CD4-positive, CD25-positive, alpha-beta regulatory T cell (primary cell): ENCODE data around the gene NTN4. TPM values are rescaled to one million over a fixed set of nuclear protein-coding genes. Genes with fewer than 3 reads are reported as not detected.
"Not testable (repeated sequence)": the region's sequence is repeated elsewhere in the genome, so short reads cannot be mapped to it uniquely, and the experiment has no call there.

Experiments
- ATAC-seq, 2 donors: fragments of 150-1000 bp; cut with Tn5 transposase; one replicate each; pipeline ENCODE4 v1.10.0; 2021; ENCODE audit warnings: low read depth in 2 of 2, moderate number of reproducible peaks in 2 of 2, moderate library complexity in 1 of 2
- DNase-seq, 3 donors: peaks; one replicate each; pipeline versions ENCODE4 v3.0.0 to v3.0.0-alpha.2; 2012 to 2022; ENCODE audit warnings: mixed read lengths in 1 of 3
- H3K27ac ChIP-seq: one replicate; pipeline ENCODE4 v1.7.0; 2013; ENCODE audit warnings: mild to moderate bottlenecking, low read length; ENCODE audit not compliant: insufficient read depth, poor library complexity, severe bottlenecking
- H3K27me3 ChIP-seq: one replicate; pipeline ENCODE4 v1.7.0; 2013; ENCODE audit warnings: low read length; ENCODE audit not compliant: control insufficient read depth, insufficient read depth
- H3K36me3 ChIP-seq: one replicate; pipeline ENCODE4 v1.7.0; 2013; ENCODE audit warnings: mild to moderate bottlenecking, low read length, moderate library complexity; ENCODE audit not compliant: control insufficient read depth, insufficient read depth
- H3K4me1 ChIP-seq: 2 replicates; pipeline ENCODE4 v1.7.0; 2013; ENCODE audit warnings: mild to moderate bottlenecking, low read length; ENCODE audit not compliant: insufficient read depth, control insufficient read depth, poor library complexity, severe bottlenecking
- H3K4me3 ChIP-seq: one replicate; pipeline ENCODE4 v1.7.0; 2013; ENCODE audit warnings: low read depth, mild to moderate bottlenecking, low read length, moderate library complexity
- H3K9me3 ChIP-seq, 2 experiments: 1 replicate in 1 of 2; 2 replicates in 1 of 2; pipeline ENCODE4 v1.7.0; 2013; ENCODE audit warnings: low read length in 2 of 2, mild to moderate bottlenecking in 1 of 2, moderate library complexity in 1 of 2; ENCODE audit not compliant: control insufficient read depth in 2 of 2
- H3K27ac Mint-ChIP-seq, 3 donors: one replicate each; pipeline ENCODE4 v1.8.0; 2020 to 2022; ENCODE audit warnings: mild to moderate bottlenecking in 3 of 3, mixed read lengths in 3 of 3, moderate library complexity in 2 of 3
- H3K27me3 Mint-ChIP-seq: one replicate; pipeline ENCODE4 v1.8.0; 2022; ENCODE audit warnings: mild to moderate bottlenecking, mixed read lengths
- H3K36me3 Mint-ChIP-seq: one replicate; pipeline ENCODE4 v1.8.0; 2020; ENCODE audit warnings: mixed read lengths
- H3K4me1 Mint-ChIP-seq, 4 donors: one replicate each; pipeline ENCODE4 v1.8.0; 2020 to 2022; ENCODE audit warnings: mixed read lengths in 4 of 4, mild to moderate bottlenecking in 1 of 4
- H3K4me3 Mint-ChIP-seq, 4 donors: one replicate each; pipeline ENCODE4 v1.8.0; 2020 to 2022; ENCODE audit warnings: mild to moderate bottlenecking in 4 of 4, mixed read lengths in 4 of 4, moderate library complexity in 3 of 4
- H3K9me3 Mint-ChIP-seq, 7 donors: one replicate each; pipeline ENCODE4 v1.8.0; 2020 to 2022; ENCODE audit warnings: mixed read lengths in 7 of 7, mild to moderate bottlenecking in 3 of 7, moderate library complexity in 2 of 7
- polyA plus RNA-seq, 4 donors: library from polyadenylated mRNA; unstranded; fragments of 300-500 nt; fragmentation: Illumina TruSeq; gene quantifications; one replicate each; pipeline ENCODE4 v1.2.3, GENCODE V29; 2021
- total RNA-seq: library from RNA; stranded (reverse); gene quantifications from one replicate; pipeline ENCODE4 v1.2.3, GENCODE V29; 2022

Gene NTN4
- total and polyA plus RNA-seq, 5 donors from 2014 or later: 0.16 TPM; not detected in 4

DNA sequence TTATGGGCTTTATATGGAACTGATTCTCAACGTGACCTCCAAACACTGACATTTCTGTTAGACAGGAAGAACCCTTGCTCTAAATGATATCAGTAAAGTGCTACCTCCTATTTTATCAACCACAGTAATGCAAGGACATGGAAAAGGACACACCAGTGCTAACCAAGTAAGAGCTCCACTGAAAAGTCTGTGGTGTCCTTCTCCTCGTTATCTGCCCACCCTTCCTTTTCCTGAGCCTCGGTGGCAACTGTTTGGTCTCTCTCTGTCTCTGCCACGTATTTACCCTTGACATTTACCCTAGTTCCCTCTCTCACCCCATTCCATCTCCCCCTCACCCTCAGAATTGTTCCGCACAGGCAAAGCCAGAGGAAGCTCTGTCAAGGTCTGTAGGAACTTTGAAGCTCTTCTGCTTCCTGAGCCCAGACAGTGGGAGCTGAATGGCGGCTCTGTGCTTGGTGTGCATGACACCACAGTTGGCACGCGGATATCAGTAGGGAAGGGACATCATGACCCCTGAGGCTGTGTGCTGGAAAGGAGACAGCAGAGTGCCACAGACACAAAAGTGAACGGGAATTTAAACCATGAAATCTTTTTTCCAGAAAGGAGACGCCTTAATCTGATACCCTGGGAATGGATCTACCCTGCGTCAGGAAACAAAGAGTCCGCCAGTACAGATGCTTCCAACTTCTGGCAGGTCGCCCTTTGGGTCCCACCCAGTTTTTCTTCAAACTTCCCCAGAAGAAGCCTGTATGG is 50.8 kb downstream of the NTN4 start:
- H3K27me3 Mint-ChIP-seq: peaks cover 15% of the 10 kb centered on the region
- ATAC-seq (no peak), DNase-seq (no peak)
- Histone ChIP-seq H3K9me3 (no peaks in the 10 kb centered on the region), H3K27ac (no peak overlapping the region), H3K4me1 (no peaks in the 10 kb centered on the region), H3K4me3 (no peak overlapping the region), H3K27me3 (peaks cover 3% of the 10 kb centered on the region), H3K36me3 (no peaks in the 10 kb centered on the region)
- no peak overlapping the region for H3K4me3 Mint-ChIP-seq
- H3K9me3 Mint-ChIP-seq: peaks cover 0 to under 1% (median 0%) of the 10 kb centered on the region in 7 donors
- no peaks in the 10 kb centered on the region for H3K4me1 Mint-ChIP-seq
- H3K27ac Mint-ChIP-seq: no peak overlapping the region
- H3K36me3 Mint-ChIP-seq: no peaks in the 10 kb centered on the region

DNA sequence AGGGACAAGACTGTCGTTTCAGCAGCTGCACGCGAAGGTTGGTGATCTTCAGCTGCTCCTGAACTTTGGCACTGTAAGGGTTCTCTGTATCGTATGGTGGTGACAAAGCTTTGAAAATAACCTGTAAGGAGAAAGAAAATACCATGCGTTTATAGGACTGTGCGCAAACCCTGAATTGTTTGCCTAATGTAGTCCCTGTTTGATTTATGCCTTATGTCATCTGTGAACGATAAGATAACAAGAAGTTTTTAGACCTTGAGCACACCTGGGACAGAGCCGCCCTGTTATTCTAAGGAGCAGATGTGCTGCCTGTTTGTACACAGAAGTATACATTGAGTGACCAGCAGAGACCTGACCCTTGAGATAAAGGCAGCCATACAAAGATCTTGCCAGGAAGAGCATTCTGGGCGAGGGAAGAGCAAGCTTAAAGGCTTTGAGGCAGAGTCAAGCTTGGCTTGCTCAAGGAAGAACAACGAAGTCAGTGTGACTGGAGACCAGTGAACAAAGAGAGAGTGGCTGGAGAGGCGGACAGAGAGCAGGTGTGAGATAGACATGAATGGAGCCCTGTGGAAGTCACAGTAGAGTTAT is 52.4 kb downstream of the NTN4 start:
- no peak overlapping the region for H3K27ac ChIP-seq
- ATAC-seq: no peak
- H3K4me1 Mint-ChIP-seq: no peaks in the 10 kb centered on the region
- H3K36me3 Mint-ChIP-seq: no peaks in the 10 kb centered on the region
- H3K4me3 ChIP-seq: no peak overlapping the region
- H3K36me3 ChIP-seq: no peaks in the 10 kb centered on the region
- H3K27me3 Mint-ChIP-seq: peaks cover 11% of the 10 kb centered on the region
- H3K9me3 Mint-ChIP-seq: no peaks in the 10 kb centered on the region
- H3K9me3 ChIP-seq: no peaks in the 10 kb centered on the region
- peaks cover 3% of the 10 kb centered on the region for H3K27me3 ChIP-seq
- H3K27ac Mint-ChIP-seq: no peak overlapping the region
- no peak overlapping the region for H3K4me3 Mint-ChIP-seq
- DNase-seq: no peak
- H3K4me1 ChIP-seq: no peaks in the 10 kb centered on the region

DNA sequence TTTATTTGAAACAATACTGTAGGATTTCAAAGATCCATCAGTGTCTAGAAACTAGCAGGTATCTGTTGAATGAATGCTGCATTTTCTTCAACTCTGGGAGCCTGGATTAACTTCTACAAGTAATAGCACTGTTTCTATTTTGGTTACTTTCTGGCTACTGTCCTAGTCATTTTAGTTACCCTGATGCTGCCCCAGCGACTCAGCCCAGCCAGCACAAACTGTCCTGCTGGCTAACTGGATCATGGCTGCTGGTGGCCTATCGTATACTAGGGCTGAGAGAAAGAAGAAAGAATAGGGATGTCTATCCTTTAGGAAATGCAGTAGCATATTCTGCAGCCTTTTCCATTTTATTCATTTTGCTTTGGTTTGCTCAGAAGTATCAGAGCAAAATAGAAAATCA is 53.9 kb downstream of the NTN4 start:
- ATAC-seq: no peak
- H3K27me3 Mint-ChIP-seq: peaks cover 10% of the 10 kb centered on the region
- no peaks in the 10 kb centered on the region for H3K4me1 ChIP-seq
- H3K27ac ChIP-seq: no peak overlapping the region
- H3K9me3 ChIP-seq: no peaks in the 10 kb centered on the region
- H3K4me1 Mint-ChIP-seq: no peaks in the 10 kb centered on the region
- H3K9me3 Mint-ChIP-seq: peaks cover 0 to under 1% (median 0%) of the 10 kb centered on the region in 7 donors
- no peaks in the 10 kb centered on the region for H3K36me3 ChIP-seq
- no peak overlapping the region for H3K27ac Mint-ChIP-seq
- peaks cover 3% of the 10 kb centered on the region for H3K27me3 ChIP-seq
- no peak for DNase-seq
- H3K4me3 Mint-ChIP-seq: no peak overlapping the region
- H3K36me3 Mint-ChIP-seq: no peaks in the 10 kb centered on the region
- no peak overlapping the region for H3K4me3 ChIP-seq

DNA sequence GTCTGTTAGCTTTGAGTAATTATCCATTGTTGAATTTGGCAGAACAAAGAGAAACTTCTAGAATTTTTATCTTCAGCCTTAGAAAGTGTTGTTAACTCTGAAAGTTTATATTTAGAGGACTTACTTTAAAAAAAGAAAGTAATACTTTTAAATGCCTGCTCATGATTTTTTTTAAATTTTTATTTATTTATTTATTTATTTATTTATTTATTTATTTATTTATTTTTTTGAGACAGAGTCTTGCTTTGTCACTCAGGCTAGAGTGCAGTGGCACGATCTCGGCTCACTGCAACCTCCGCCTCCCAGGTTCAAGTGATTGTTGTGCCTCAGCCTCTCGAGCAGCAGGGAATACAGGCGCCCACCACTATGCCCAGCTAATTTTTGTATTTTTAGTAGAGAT is 54.8 kb downstream of the NTN4 start:
- not testable (repeated sequence) for H3K9me3 Mint-ChIP-seq, H3K27ac ChIP-seq, H3K27me3 ChIP-seq, DNase-seq, H3K4me3 Mint-ChIP-seq, H3K4me3 ChIP-seq, H3K27ac Mint-ChIP-seq, H3K36me3 ChIP-seq, H3K36me3 Mint-ChIP-seq, ATAC-seq, H3K4me1 Mint-ChIP-seq, H3K4me1 ChIP-seq, H3K27me3 Mint-ChIP-seq, H3K9me3 ChIP-seq

DNA sequence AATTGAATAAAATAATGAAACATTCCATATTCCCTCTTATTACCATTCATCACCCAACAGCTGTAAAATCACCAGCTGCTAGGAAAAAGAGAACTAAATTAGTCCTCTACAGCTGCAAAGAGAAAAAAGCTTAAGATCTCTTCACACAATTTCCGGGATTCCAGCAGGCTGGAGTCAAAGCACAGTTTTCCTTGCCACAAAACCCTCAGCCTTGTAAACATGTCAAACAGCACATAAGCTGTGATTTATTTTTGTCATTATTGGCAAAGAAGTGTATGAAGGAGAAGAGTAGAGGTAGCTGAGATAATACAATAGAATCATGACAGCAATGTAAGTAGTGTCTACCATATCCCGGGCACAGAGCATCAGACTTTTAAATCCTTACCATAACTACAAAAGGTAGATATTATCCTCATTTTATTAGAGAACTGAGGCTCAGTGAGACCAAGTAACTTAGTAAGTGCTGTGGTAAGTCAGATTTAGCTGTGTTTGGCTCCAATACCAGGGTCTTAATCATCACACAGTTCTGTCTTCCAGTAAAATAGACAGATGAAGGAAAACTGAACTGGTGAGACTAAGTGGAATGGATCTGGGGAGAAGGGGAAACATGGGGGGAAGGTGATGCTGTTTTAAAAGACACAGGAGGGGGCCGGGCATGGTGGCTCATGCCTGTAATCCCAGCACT is 57.3 kb downstream of the NTN4 start:
- Histone ChIP-seq H3K4me1 (no peaks in the 10 kb centered on the region), H3K9me3 (no peaks in the 10 kb centered on the region), H3K27me3 (no peaks in the 10 kb centered on the region), H3K36me3 (no peaks in the 10 kb centered on the region), H3K27ac (no peak overlapping the region), H3K4me3 (no peak overlapping the region)
- peaks cover 4% of the 10 kb centered on the region for H3K27me3 Mint-ChIP-seq
- DNase-seq (no peak), ATAC-seq (no peak)
- H3K36me3 Mint-ChIP-seq: no peaks in the 10 kb centered on the region
- peaks cover 0 to 1% (median 0%) of the 10 kb centered on the region in 7 donors for H3K9me3 Mint-ChIP-seq
- no peak overlapping the region for H3K27ac Mint-ChIP-seq
- H3K4me1 Mint-ChIP-seq: no peaks in the 10 kb centered on the region
- H3K4me3 Mint-ChIP-seq: no peak overlapping the region

DNA sequence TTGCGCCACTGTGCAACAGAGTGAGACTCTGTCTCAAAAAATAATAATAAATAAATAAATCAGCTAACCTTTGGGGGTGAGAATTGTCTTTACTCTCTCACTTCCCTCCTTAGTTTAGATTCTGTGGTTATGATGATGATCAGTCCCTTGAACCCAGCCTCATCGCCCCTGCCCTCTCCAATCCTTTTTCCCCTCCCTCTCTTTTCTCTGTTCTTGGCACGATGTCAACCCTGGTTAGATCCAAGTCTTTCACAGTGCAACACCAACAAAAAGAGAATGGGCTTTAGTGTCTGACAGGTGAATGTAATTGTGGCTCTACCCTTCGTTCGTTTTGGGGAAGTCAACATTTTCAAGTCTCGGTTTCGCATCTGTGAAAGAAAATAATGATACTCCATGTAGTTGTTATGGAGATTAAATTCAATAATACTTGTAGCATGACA is 59.0 kb downstream of the NTN4 start:
- peaks cover 7% of the 10 kb centered on the region for H3K27me3 Mint-ChIP-seq
- DNase-seq (no peak), ATAC-seq (no peak)
- Histone ChIP-seq H3K9me3 (no peaks in the 10 kb centered on the region), H3K4me1 (no peaks in the 10 kb centered on the region), H3K36me3 (no peaks in the 10 kb centered on the region), H3K27ac (no peak overlapping the region), H3K27me3 (no peaks in the 10 kb centered on the region), H3K4me3 (no peak overlapping the region)
- peaks cover 0 to 9% (median 2%) of the 10 kb centered on the region in 7 donors for H3K9me3 Mint-ChIP-seq
- H3K36me3 Mint-ChIP-seq: no peaks in the 10 kb centered on the region
- no peak overlapping the region for H3K4me3 Mint-ChIP-seq
- no peak overlapping the region for H3K27ac Mint-ChIP-seq
- no peaks in the 10 kb centered on the region for H3K4me1 Mint-ChIP-seq

DNA sequence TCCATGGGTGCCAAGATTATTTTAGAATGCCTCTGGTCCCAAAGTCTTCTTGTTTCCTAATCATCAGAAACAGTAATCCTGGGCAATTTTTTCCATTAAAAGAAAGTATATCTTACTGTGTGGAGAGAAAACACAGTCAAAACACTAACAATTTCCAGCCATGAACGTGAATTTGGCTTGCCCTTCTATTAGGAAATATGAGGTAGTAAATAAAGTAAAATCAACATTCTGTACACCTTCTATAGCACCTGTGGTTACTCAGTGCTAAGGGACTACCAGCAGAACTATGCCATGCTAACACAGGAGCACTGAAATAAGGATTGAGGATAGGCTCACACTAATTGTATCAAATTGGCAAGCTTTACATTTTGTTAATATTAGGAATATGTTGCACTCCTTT is 60.1 kb downstream of the NTN4 start:
- H3K27ac Mint-ChIP-seq: no peak overlapping the region
- DNase-seq: no peak
- Histone ChIP-seq H3K36me3 (no peaks in the 10 kb centered on the region), H3K27me3 (no peaks in the 10 kb centered on the region), H3K27ac (no peak overlapping the region), H3K4me1 (no peaks in the 10 kb centered on the region), H3K9me3 (no peaks in the 10 kb centered on the region), H3K4me3 (no peak overlapping the region)
- no peak for ATAC-seq
- H3K9me3 Mint-ChIP-seq: peaks cover 0 to 15% (median 4%) of the 10 kb centered on the region in 7 donors
- no peaks in the 10 kb centered on the region for H3K36me3 Mint-ChIP-seq
- peaks cover 9% of the 10 kb centered on the region for H3K27me3 Mint-ChIP-seq
- H3K4me3 Mint-ChIP-seq: no peak overlapping the region
- no peaks in the 10 kb centered on the region for H3K4me1 Mint-ChIP-seq
